HL-60 (cell line): ENCODE measurements around the gene MYO9B.

ENCODE experiments used
- DNase-seq, 2 experiments: peaks; one replicate each; pipeline ENCODE4 v3.0.0-alpha.2; 2010 to 2020; ENCODE audit warnings: low read depth in 1 of 2, low spot score in 1 of 2
- H3K27ac ChIP-seq: fragments of 250-450 bp; sonication (Bioruptor Pico); replicated peaks from 2 replicates; pipeline ENCODE4 v1.5.1; 2020; ENCODE audit warnings: mild to moderate bottlenecking, moderate library complexity
- H3K27me3 ChIP-seq: fragments of 250-450 bp; sonication (Bioruptor Pico); 2 replicates; pipeline ENCODE4 v1.5.1; 2021; ENCODE audit warnings: mild to moderate bottlenecking, moderate library complexity; ENCODE audit not compliant: insufficient read depth, poor library complexity, severe bottlenecking
- H3K4me3 ChIP-seq: replicated peaks from 2 replicates; pipeline ENCODE4 v1.5.1; 2011; ENCODE audit warnings: mild to moderate bottlenecking, control low read depth, low read length; ENCODE audit not compliant: insufficient read depth
- CTCF ChIP-seq: IDR thresholded peaks from one replicate; pipeline ENCODE4 v1.5.1; 2011; ENCODE audit warnings: low read length, control low read depth, inconsistent platforms; ENCODE audit not compliant: insufficient read depth
- GABPA ChIP-seq: IDR thresholded peaks from 2 replicates; pipeline ENCODE4 v1.6.1; 2012; ENCODE audit warnings: low read depth
- POLR2AphosphoS5 ChIP-seq: IDR thresholded peaks from 2 replicates; pipeline ENCODE4 v1.6.1; 2012; ENCODE audit warnings: low read depth
- REST ChIP-seq: IDR thresholded peaks from 2 replicates; pipeline ENCODE4 v1.6.1; 2012; ENCODE audit warnings: low read depth; ENCODE audit not compliant: insufficient replicate concordance
- SPI1 ChIP-seq: IDR thresholded peaks from 2 replicates; pipeline ENCODE4 v1.6.1; 2012; ENCODE audit warnings: low read depth, mild to moderate bottlenecking, borderline replicate concordance

Gene MYO9B

GRCh38 chr19:17026706-17027534 is 48.7 kb upstream of the MYO9B start, which contains the start of gene CPAMD8:
Gene CPAMD8, minus strand, starts transcription at chr19:17026810. Its CDS starts 168 bp downstream, at chr19:17026642.
- TF ChIP-seq REST (no peak), GABPA (no peak), SPI1 (no peak), POLR2AphosphoS5 (no peak), CTCF (no peak)
- Histone ChIP-seq H3K4me3 (no peak within 1 kb of the TSS; the same call in 1 of the 2 replicates), H3K27me3 (peaks cover 17% of the 10 kb centered on the region), H3K27ac (no peak within 1 kb of the TSS)
- DNase-seq, result no peak

GRCh38 chr19:17027535-17027975 is 48.0 kb upstream of the MYO9B start:
- TF ChIP-seq GABPA (no peak), POLR2AphosphoS5 (no peak)
- no peak overlapping the region for H3K4me3 ChIP-seq
- DNase-seq, result no peak
- H3K27ac ChIP-seq, result no peak overlapping the region
- H3K27me3 ChIP-seq, result peaks cover 17% of the 10 kb centered on the region

- DNase-seq, result no peak
- Histone ChIP-seq H3K4me3 (no peak overlapping the region), H3K27me3 (peaks cover 10% of the 10 kb centered on the region), H3K27ac (no peak overlapping the region)
- TF ChIP-seq REST (no peak), SPI1 (no peak), CTCF (no peak), GABPA (no peak), POLR2AphosphoS5 (no peak)
Observed at GRCh38 chr19:17031741-17032140, 43.8 kb upstream of the MYO9B start.

GRCh38 chr19:17035842-17036424 is 39.6 kb upstream of the MYO9B start:
- H3K27ac ChIP-seq, result no peak overlapping the region
- DNase-seq, result peak; percentile 69 to 81
- peaks cover 3% of the 10 kb centered on the region for H3K27me3 ChIP-seq
- TF ChIP-seq SPI1, result peak; percentile 95
- no peak for TF ChIP-seq CTCF
- peak; percentile 63; the same call in 1 of the 2 replicates for TF ChIP-seq GABPA
- H3K4me3 ChIP-seq, result no peak overlapping the region
